ENCODE measurements around the gene PPP4R2. TPM values are rescaled to one million over a fixed set of nuclear protein-coding genes. Genes with fewer than 3 reads are reported as not detected.

The PPP4R2 gene
- total and polyA plus RNA-seq, 2 donors (not counting 3 experiments of a cell fraction or from before 2014, with no cell fraction given) = 6.5 to 74.4 TPM

DNA sequence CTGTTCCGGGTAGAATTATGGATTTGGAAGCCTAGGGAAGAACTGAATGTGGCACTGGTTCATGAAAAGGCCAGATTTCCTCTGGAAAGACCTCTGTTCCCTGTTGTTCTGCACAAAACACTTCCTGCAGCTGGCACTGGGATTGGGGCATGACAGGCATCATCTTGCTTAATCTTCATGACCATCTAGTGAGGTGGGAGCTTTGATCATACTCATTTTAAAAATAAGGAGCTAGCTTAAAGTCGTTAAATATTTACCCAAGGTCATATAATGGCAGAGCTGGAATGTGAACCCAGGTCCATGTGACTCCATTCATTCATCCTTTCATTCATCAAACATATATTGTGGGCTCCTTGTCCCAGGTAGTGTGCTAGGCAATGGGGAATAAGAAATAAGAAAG lies 105.3 kb downstream of the PPP4R2 start:
- POLR2A ChIA-PET = no interaction called here
- dilution Hi-C loops (cut with MboI; ENCODE audit: extremely low pct_ligation_motif_present, low sequenced_read_pairs) = no loop called here
- intact Hi-C loops (cut with micrococcal nuclease) = loop anchor here (1.0 kb wide), 2 partner anchors 330 to 400 kb away; no protein-coding TSS in a partner anchor
- TF ChIP-seq, protein P1, sequence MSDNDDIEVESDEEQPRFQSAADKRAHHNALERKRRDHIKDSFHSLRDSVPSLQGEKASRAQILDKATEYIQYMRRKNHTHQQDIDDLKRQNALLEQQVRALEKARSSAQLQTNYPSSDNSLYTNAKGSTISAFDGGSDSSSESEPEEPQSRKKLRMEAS (IDR thresholded peaks at IDR 0.05; ENCODE audit: insufficient read depth, insufficient read length) = no peak
- TF ChIP-seq MYC (IDR thresholded peaks at IDR 0.05; ENCODE audit: low read depth, low read length) = no peak
- TF ChIP-seq, protein P2, sequence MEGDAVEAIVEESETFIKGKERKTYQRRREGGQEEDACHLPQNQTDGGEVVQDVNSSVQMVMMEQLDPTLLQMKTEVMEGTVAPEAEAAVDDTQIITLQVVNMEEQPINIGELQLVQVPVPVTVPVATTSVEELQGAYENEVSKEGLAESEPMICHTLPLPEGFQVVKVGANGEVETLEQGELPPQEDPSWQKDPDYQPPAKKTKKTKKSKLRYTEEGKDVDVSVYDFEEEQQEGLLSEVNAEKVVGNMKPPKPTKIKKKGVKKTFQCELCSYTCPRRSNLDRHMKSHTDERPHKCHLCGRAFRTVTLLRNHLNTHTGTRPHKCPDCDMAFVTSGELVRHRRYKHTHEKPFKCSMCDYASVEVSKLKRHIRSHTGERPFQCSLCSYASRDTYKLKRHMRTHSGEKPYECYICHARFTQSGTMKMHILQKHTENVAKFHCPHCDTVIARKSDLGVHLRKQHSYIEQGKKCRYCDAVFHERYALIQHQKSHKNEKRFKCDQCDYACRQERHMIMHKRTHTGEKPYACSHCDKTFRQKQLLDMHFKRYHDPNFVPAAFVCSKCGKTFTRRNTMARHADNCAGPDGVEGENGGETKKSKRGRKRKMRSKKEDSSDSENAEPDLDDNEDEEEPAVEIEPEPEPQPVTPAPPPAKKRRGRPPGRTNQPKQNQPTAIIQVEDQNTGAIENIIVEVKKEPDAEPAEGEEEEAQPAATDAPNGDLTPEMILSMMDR (IDR thresholded peaks at IDR 0.05; ENCODE audit: extremely low read depth in 1 of 2, insufficient read depth in 1 of 2, low read depth in 1 of 2, low read length in 2 of 2) = no peak
- H3K4me3 ChIP-seq (replicated peaks in 1 of 3; ENCODE audit: insufficient read depth in 1 of 3, low read depth in 1 of 3, low read length in 3 of 3) = no peak overlapping the region
- H2AFZ ChIP-seq (ENCODE audit: low read depth, low read length) = no peak overlapping the region
- BruUV-seq (replicated peaks) = no TSS peak
- H3K36me3 ChIP-seq (ENCODE audit: control insufficient read depth in 2 of 2, extremely low read depth in 1 of 2, insufficient read depth in 2 of 2, low read length in 2 of 2) = no peaks in the 10 kb centered on the region
- CTCF ChIA-PET = interaction anchor here (1.4 to 5.4 kb wide), 2 partner anchors 8 to 399 kb away, joined by 5 to 43 read pairs; no protein-coding TSS in a partner anchor
- H4K20me1 ChIP-seq (replicated peaks; ENCODE audit: control insufficient read depth, extremely low read depth, insufficient read depth, low read length) = no peaks in the 10 kb centered on the region
- no peaks in the 10 kb centered on the region for H3K9me1 ChIP-seq (replicated peaks; ENCODE audit: control insufficient read depth, extremely low read depth, insufficient read depth, low read length)
- no peaks in the 10 kb centered on the region for H3K27me3 ChIP-seq (ENCODE audit: control insufficient read depth in 2 of 2, insufficient read depth in 2 of 2, low read length in 2 of 2)
- H3K4me2 ChIP-seq (ENCODE audit: insufficient read depth, low read length) = no peak overlapping the region
- H3K4me1 ChIP-seq (ENCODE audit: control insufficient read depth, extremely low read depth, insufficient read depth, low read length) = no peaks in the 10 kb centered on the region
- DNase-seq (ENCODE audit: low read depth, low spot score) (no peak), FAIRE-seq (no peak)
- H3K9ac ChIP-seq (replicated peaks; ENCODE audit: extremely low read depth, insufficient read depth, low read length) = no peak overlapping the region
- H3K27ac ChIP-seq (ENCODE audit: insufficient read depth, low read depth, low read length) = no peak overlapping the region
- no peaks in the 10 kb centered on the region for H3K79me2 ChIP-seq (ENCODE audit: control insufficient read depth, insufficient read depth, low read length)
- H3K9me3 ChIP-seq (replicated peaks; ENCODE audit: control insufficient read depth, insufficient read depth, low read length) = no peaks in the 10 kb centered on the region

DNA sequence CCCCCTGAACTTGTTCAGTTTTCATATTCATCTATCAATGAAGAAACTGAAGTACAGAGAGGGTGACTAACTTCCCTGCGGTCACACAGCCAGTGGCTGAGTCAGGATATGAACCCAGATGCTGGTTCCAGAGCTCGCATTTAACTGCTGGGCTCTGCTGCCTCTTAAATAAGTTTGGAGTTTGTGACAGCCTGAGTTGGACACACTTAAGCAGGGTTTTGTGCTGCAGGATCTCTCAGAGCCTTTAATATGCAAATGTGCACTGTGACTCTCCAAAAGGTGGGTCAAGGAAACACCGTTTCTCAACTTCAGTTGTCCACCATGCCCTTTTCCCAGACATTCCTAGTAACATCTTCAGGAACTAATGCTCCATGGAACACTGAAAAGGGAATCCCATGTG lies 110.6 kb downstream of the PPP4R2 start:
- dilution Hi-C loops (cut with MboI; ENCODE audit: extremely low pct_ligation_motif_present, low sequenced_read_pairs) = no loop called here
- H3K9ac ChIP-seq (replicated peaks; ENCODE audit: extremely low read depth, insufficient read depth, low read length) = no peak overlapping the region
- POLR2A ChIA-PET = no interaction called here

More for the DNA sequence above, 110.6 kb downstream of the PPP4R2 start:
- H3K27me3 ChIP-seq (ENCODE audit: control insufficient read depth in 2 of 2, insufficient read depth in 2 of 2, low read length in 2 of 2) = no peaks in the 10 kb centered on the region
- no peaks in the 10 kb centered on the region for H3K9me1 ChIP-seq (replicated peaks; ENCODE audit: control insufficient read depth, extremely low read depth, insufficient read depth, low read length)
- H3K27ac ChIP-seq (ENCODE audit: insufficient read depth, low read depth, low read length) = no peak overlapping the region
- H2AFZ ChIP-seq (ENCODE audit: low read depth, low read length) = no peak overlapping the region
- H3K4me1 ChIP-seq (ENCODE audit: control insufficient read depth, extremely low read depth, insufficient read depth, low read length) = no peaks in the 10 kb centered on the region
- no peak for DNase-seq (ENCODE audit: low read depth, low spot score)
- no peak overlapping the region for H3K4me2 ChIP-seq (ENCODE audit: insufficient read depth, low read length)
- no peaks in the 10 kb centered on the region for H3K79me2 ChIP-seq (ENCODE audit: control insufficient read depth, insufficient read depth, low read length)
- no peak overlapping the region for H3K4me3 ChIP-seq (replicated peaks in 1 of 3; ENCODE audit: insufficient read depth in 1 of 3, low read depth in 1 of 3, low read length in 3 of 3)
- no peaks in the 10 kb centered on the region for H3K36me3 ChIP-seq (ENCODE audit: control insufficient read depth in 2 of 2, extremely low read depth in 1 of 2, insufficient read depth in 2 of 2, low read length in 2 of 2)
- no peaks in the 10 kb centered on the region for H4K20me1 ChIP-seq (replicated peaks; ENCODE audit: control insufficient read depth, extremely low read depth, insufficient read depth, low read length)
- intact Hi-C loops (cut with micrococcal nuclease) = no loop called here
- H3K9me3 ChIP-seq (replicated peaks; ENCODE audit: control insufficient read depth, insufficient read depth, low read length) = no peaks in the 10 kb centered on the region
- FAIRE-seq = no peak
- BruUV-seq (replicated peaks) = no TSS peak
- TF ChIP-seq EZH2 (IDR thresholded peaks at IDR 0.05; ENCODE audit: borderline replicate concordance, low read depth, low read length, severe bottlenecking) (no peak), GATA2 (IDR thresholded peaks at IDR 0.05; ENCODE audit: insufficient read depth, insufficient read length, low read depth, low read length) (no peak), POLR2AphosphoS5 (IDR thresholded peaks at IDR 0.05; ENCODE audit: insufficient read depth, low read depth, low read length) (no peak), FOS (IDR thresholded peaks at IDR 0.05; ENCODE audit: borderline replicate concordance, insufficient read depth, low read length) (no peak)
- TF ChIP-seq, protein P1 (IDR thresholded peaks at IDR 0.05; ENCODE audit: insufficient read depth, insufficient read length) = no peak
- CTCF ChIA-PET = no interaction called here

Data from endothelial cell of umbilical vein (primary cell).